Subcutaneous adipose tissue (tissue), 4 donors: ENCODE measurements around the gene CCR9. TPM values are rescaled to one million over a fixed set of nuclear protein-coding genes. Genes with fewer than 3 reads are reported as not detected.

Experiments used
- CTCF ChIP-seq: fragments of 450-650 bp; IDR thresholded peaks from one replicate; pipeline ENCODE4 v1.5.1; 2016; ENCODE audit warnings: low read depth, mild to moderate bottlenecking, control low read depth, antibody characterized with exemption, moderate library complexity
- total RNA-seq, 4 donors: library from RNA; depleted of rRNA; stranded (reverse); fragments of >200 nt; gene quantifications; one replicate each; pipeline ENCODE4 v1.1.0, GENCODE V29; 2016

Gene CCR9
- total RNA-seq, 4 donors from 2014 or later, result not detected

DNA sequence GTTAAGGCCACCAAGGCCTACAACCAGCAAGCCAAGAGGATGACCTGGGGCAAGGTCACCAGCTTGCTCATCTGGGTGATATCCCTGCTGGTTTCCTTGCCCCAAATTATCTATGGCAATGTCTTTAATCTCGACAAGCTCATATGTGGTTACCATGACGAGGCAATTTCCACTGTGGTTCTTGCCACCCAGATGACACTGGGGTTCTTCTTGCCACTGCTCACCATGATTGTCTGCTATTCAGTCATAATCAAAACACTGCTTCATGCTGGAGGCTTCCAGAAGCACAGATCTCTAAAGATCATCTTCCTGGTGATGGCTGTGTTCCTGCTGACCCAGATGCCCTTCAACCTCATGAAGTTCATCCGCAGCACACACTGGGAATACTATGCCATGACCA lies 60.5 kb downstream of the CCR9 start:
- TF ChIP-seq CTCF, result no peak

DNA sequence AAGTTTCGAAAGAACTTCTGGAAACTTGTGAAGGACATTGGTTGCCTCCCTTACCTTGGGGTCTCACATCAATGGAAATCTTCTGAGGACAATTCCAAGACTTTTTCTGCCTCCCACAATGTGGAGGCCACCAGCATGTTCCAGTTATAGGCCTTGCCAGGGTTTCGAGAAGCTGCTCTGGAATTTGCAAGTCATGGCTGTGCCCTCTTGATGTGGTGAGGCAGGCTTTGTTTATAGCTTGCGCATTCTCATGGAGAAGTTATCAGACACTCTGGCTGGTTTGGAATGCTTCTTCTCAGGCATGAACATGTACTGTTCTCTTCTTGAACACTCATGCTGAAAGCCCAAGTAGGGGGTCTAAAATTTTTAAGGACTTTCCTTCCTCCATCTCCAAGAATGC lies 61.0 kb downstream of the CCR9 start:
- no peak for TF ChIP-seq CTCF

DNA sequence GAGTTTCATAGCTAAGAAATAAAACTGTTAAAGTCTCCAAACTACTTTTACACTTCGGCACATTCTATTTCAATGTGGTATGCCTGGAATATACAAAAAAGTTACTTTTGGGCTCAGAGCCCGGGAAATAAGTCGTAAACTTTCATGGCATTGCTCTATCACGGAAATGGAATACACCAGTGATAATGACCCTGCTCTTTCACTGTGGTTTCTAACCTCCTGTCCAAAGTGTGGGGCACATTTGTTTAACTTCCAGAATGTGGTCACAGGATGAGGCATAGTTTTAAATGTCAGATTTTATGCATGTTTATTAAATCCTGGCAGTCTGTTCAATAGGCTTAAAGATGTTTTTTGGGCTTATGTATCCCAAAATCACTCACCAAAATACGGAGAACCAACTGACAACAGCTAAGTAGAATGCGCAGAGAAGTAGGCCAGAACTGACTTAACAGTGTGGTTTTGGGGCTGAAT lies 62.0 kb downstream of the CCR9 start:
- TF ChIP-seq CTCF, result no peak

- no peak for TF ChIP-seq CTCF
Observed at GRCh38 chr3:45948881-45949280, 62.5 kb downstream of the CCR9 start.

DNA sequence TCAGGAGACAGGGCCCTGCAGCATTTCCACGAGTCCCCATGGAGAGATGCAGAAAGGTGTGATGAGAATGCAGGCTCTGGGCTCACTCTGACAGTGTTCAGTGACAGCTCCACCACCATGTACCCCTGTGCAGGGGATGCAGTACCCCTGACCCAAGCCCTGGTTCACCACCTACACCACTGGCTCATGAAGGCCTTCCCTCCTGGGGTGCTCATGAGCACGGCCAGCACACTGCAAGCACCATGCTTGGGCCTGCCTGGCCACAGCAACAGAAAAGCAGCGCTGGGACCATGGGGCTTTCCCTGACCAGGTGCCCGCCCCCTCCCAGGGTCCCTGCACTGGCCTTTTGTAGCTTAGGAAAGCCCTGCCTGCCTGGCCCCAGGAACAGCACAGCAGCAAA lies 63.1 kb downstream of the CCR9 start:
- TF ChIP-seq CTCF, result no peak

DNA sequence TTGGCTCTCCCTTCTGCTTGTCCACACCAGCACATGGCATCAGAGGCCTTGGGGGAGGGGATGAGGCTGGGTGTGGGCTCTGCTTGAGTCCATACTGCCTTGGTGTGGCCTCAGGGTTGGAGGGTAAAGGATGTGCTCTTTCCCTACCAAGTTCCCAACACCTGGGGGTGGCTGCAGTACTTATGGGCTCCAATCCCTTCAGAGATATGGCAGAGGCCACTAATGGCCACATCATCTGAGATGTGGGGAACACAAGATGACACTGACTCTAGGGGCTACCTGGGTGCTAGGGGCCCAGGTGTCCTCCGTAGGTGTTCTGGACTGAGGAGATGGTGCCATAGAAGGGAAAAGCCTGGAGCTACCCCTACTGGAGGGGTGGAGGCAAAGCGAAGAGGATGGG lies 63.8 kb downstream of the CCR9 start:
- TF ChIP-seq CTCF, result no peak

DNA sequence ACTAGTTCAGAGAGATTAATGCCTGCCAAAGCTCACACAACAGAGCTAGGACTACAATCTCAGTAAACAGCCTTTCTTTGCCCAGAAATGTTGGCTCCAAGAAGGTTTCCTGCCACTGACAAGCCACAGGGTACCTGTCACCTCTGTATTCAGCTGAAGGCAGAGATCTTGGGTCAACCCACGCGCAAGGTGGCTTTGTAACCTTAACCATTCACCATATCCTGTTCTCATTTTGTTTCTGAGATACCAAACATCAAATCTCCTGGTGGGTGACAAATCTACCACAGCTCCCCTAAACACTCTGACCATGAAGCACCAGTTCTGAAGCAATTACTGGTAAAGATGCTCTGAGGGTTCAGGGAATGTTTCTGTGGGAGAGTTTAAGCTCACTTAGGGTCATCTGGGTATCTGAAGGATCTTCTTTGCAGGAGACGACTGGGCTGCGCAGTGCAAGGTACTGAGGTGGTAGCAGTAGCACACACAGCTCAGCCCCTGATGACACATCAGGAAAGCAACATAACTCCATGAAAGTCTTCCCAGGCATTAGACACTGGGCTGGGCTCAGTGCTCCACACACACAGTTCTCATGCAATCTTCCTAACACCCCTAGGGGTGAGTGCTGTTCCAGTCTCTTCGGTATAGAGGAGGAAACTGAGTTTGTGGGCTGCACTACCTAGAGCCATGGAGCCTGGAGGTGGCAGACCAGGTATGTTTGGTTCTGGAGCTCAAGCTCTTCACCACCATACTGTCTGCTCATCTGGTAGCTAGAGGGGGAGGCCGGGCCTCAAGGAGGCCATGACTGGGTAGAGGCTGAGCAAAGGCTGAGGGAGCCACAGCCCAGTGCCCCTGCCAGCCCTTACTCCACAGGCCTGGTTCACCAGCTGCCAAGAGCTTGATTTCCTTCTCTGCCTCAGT lies 64.6 kb downstream of the CCR9 start:
- TF ChIP-seq CTCF, result no peak
